WI38 (cell line): ENCODE data around the gene ALG6.

Experiments
- H3K4me3 ChIP-seq: 2 replicates; pipeline ENCODE4 v1.5.1; 2011; ENCODE audit warnings: low read depth, mild to moderate bottlenecking, control low read depth, low read length
- CTCF ChIP-seq: IDR thresholded peaks from 2 replicates; pipeline ENCODE4 v1.5.1; 2012; ENCODE audit warnings: low read depth, mild to moderate bottlenecking, control low read depth, low read length

Gene ALG6

GRCh38 chr1:63321785-63322113 lies 45.7 kb upstream of the ALG6 start:
- TF ChIP-seq CTCF, result no peak
- peak overlapping the region; percentile 61 for H3K4me3 ChIP-seq

- peak within 1 kb of the TSS; percentile 61 for H3K4me3 ChIP-seq
- TF ChIP-seq CTCF, result no peak
These were observed 45.1 kb upstream of the ALG6 start, which contains the start of gene FOXD3 for GRCh38 chr1:63322114-63322943. FOXD3 (plus strand) TSS chr1:63322567; CDS start chr1:63323059, 492 bp downstream.

- TF ChIP-seq CTCF, result no peak
- H3K4me3 ChIP-seq, result peak overlapping the region; percentile 61
These were observed 44.2 kb upstream of the ALG6 start for GRCh38 chr1:63322944-63323864.

- no peak for TF ChIP-seq CTCF
- no peak overlapping the region for H3K4me3 ChIP-seq
These were observed 43.3 kb upstream of the ALG6 start for GRCh38 chr1:63323865-63324778.

GRCh38 chr1:63324779-63325119 lies 42.7 kb upstream of the ALG6 start:
- H3K4me3 ChIP-seq, result no peak overlapping the region
- no peak for TF ChIP-seq CTCF

- TF ChIP-seq CTCF, result no peak
- no peak overlapping the region for H3K4me3 ChIP-seq
These were observed 42.0 kb upstream of the ALG6 start for GRCh38 chr1:63325279-63325985.
